ENCODE results near the gene MTCL3.

Gene MTCL3

DNA sequence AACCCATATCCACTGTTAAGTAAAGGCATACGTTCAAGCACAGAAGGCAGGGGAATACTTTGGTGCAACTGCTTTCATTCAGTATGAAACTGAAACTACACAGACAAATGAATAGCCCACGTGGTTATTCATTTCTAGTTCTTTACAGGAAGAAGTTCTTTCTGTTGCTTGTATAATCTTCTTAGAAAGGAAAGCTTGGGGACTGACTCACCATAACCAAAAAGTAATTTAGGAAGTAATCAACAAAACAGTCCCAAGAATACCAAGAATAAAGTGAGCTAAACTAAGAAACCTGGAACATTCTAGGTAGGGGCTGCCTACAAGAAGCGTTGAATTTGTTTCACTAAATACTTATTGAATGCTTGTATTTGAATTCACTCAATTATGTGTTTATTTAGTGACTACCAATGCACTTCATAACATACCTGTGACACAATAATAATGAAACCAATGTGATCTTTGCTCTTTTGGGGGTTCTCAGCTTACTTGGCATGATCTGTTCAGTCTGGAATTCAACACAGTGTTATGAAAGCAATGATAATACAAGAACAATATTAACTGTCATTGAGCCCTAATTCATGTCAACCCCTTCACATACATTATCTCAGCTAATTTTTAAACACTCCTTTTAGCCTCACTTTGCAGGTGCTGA is 34.8 kb downstream of the MTCL3 start:
- TF ChIP-seq POLR2A (IDR thresholded peaks at IDR 0.05): no peak
- TF ChIP-seq POLR2AphosphoS5 (IDR thresholded peaks at IDR 0.05): no peak
- TF ChIP-seq EP300 (IDR thresholded peaks at IDR 0.05): no peak
- TF ChIP-seq, protein P1, sequence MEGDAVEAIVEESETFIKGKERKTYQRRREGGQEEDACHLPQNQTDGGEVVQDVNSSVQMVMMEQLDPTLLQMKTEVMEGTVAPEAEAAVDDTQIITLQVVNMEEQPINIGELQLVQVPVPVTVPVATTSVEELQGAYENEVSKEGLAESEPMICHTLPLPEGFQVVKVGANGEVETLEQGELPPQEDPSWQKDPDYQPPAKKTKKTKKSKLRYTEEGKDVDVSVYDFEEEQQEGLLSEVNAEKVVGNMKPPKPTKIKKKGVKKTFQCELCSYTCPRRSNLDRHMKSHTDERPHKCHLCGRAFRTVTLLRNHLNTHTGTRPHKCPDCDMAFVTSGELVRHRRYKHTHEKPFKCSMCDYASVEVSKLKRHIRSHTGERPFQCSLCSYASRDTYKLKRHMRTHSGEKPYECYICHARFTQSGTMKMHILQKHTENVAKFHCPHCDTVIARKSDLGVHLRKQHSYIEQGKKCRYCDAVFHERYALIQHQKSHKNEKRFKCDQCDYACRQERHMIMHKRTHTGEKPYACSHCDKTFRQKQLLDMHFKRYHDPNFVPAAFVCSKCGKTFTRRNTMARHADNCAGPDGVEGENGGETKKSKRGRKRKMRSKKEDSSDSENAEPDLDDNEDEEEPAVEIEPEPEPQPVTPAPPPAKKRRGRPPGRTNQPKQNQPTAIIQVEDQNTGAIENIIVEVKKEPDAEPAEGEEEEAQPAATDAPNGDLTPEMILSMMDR (IDR thresholded peaks at IDR 0.05): no peak
- H3K9me3 ChIP-seq: no peaks in the 10 kb centered on the region
- no peak for DNase-seq
- H3K27me3 ChIP-seq: no peaks in the 10 kb centered on the region
- H3K4me3 ChIP-seq: peak overlapping the region in 1 of 4 donors; percentile 19
- H3K36me3 ChIP-seq: no peaks in the 10 kb centered on the region
- 21 to 26% methylated on average over 3 of the region's 3 CpGs for WGBS, 2 donors
- H3K27ac ChIP-seq: peak overlapping the region in 3 of 4 donors; percentile 8 to 30 (median 16)
- intact Hi-C loops (cut with DNase I): no loop called here
- H3K4me1 ChIP-seq: peaks cover 0 to 17% (median 10%) of the 10 kb centered on the region in 4 donors

DNA sequence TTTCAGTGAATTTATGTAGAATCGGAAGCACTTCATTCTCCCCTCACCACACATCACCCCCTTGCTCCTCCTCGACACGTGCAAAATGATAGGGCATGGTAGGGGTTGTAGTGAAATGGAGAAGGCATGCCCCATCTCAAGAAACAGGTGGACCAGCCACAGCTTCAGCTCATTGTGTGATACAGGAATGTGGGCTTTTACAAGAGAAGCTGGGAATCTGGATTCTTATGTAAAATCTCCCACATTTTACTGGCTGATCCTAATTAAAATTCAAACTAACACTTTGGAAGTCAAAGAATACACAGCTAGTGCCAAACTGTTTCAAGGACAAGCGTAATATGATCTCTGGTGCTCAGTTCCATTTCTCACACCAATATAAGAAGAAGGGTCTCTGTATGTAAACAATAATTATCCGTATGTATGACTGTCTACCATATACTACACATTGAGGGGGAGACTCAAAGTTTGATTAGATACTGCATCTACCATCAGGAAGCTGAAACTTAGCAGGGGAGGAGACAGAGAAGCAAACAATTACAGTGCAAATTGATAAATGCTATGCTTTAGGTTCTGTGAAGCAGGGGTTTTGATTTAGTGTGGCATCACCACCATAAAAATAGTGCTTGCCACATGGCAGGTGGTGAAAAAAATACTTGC is 35.6 kb downstream of the MTCL3 start:
- TF ChIP-seq POLR2AphosphoS5 (IDR thresholded peaks at IDR 0.05) (no peak), EP300 (IDR thresholded peaks at IDR 0.05) (no peak), POLR2A (IDR thresholded peaks at IDR 0.05) (no peak)
- TF ChIP-seq, protein P1 (IDR thresholded peaks at IDR 0.05): no peak
- intact Hi-C loops (cut with DNase I): no loop called here
- Histone ChIP-seq H3K9me3 (no peaks in the 10 kb centered on the region), H3K4me3 (peak overlapping the region in 1 of 4 donors; percentile 19), H3K4me1 (peaks cover 0 to 17% (median 10%) of the 10 kb centered on the region in 4 donors), H3K36me3 (no peaks in the 10 kb centered on the region), H3K27me3 (no peaks in the 10 kb centered on the region), H3K27ac (peak overlapping the region in 3 of 4 donors; percentile 8 to 30 (median 16))
- WGBS, 2 donors: 82 to 92% methylated on average over 5 of the region's 5 CpGs
- DNase-seq: no peak

DNA sequence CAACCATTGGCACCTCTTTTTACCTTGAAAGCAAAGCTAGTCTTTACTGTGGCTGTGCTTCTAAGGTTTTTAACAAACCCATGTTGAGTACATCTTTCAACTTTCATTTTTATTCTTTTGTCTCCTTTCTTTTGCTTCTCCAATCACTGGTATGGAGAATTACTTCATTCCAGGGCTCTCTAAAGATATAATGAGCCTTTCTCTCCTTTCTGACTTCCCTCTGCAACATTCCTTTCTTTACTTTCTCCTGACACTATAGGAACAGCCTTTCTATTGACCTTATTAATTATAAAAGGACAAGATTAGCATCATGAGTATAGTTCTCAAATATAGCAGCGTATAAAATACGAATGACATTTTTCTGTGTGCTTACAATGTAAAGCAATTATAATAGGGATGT is 36.8 kb downstream of the MTCL3 start:
- H3K27ac ChIP-seq: no peak overlapping the region
- no peaks in the 10 kb centered on the region for H3K9me3 ChIP-seq
- H3K4me3 ChIP-seq: no peak overlapping the region
- DNase-seq: no peak
- TF ChIP-seq POLR2A (IDR thresholded peaks at IDR 0.05): no peak
- no peak for TF ChIP-seq POLR2AphosphoS5 (IDR thresholded peaks at IDR 0.05)
- no peaks in the 10 kb centered on the region for H3K36me3 ChIP-seq
- peaks cover 0 to 17% (median 10%) of the 10 kb centered on the region in 4 donors for H3K4me1 ChIP-seq
- WGBS, 2 donors: 95 to 97% methylated on average over 2 of the region's 2 CpGs
- no peaks in the 10 kb centered on the region for H3K27me3 ChIP-seq
- intact Hi-C loops (cut with DNase I): no loop called here

DNA sequence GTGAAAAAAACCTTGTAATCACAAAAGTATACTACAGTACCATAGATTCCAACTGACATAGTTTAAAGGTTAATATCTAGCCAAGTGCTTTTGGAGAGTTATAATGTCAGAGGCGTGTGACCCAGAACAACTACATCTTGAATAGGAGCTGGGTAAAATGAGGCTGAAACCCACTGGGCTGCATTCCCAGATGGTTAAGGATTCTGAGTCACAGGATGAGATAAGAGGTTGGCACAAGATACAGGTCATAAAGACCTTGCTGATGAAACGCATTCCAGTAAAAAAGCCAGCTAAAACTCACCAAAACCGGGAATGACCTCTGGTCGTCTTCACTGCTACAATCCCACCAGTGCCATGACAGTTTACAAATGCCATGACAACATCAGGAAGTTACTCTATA is 37.5 kb downstream of the MTCL3 start:
- H3K9me3 ChIP-seq: no peaks in the 10 kb centered on the region
- H3K4me3 ChIP-seq: no peak overlapping the region
- peaks cover 0 to 17% (median 10%) of the 10 kb centered on the region in 4 donors for H3K4me1 ChIP-seq
- H3K36me3 ChIP-seq: no peaks in the 10 kb centered on the region
- no peak for DNase-seq
- no peaks in the 10 kb centered on the region for H3K27me3 ChIP-seq
- H3K27ac ChIP-seq: no peak overlapping the region
- intact Hi-C loops (cut with DNase I): no loop called here
- TF ChIP-seq POLR2A (IDR thresholded peaks at IDR 0.05) (no peak), POLR2AphosphoS5 (IDR thresholded peaks at IDR 0.05) (no peak), EP300 (IDR thresholded peaks at IDR 0.05) (no peak)
- TF ChIP-seq, protein P1 (IDR thresholded peaks at IDR 0.05): no peak
- WGBS, 2 donors: 11 to 62% methylated on average over 4 of the region's 4 CpGs

DNA sequence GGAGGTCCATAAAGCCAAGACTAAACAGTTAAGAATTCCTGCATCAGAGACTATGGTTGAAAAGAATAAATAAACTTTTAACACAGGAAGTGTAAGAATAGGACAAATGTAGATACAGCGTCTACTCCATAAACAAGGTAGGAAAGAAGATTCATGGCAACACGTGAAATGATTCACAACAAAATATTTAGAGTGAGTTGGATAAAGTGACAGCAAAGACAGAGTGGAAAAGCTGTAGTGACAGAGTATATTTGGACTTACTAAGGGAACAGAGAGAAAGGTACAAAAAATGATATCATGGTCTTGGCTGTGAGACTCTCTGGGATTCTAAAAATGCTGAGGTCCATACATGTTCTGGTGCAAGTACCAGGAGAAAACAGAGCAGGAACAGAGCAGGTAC is 38.0 kb downstream of the MTCL3 start:
- WGBS, 2 donors: 77 to 89% methylated on average over 2 of the region's 2 CpGs
- Histone ChIP-seq H3K9me3 (no peaks in the 10 kb centered on the region), H3K4me3 (no peak overlapping the region), H3K36me3 (no peaks in the 10 kb centered on the region), H3K27ac (no peak overlapping the region), H3K27me3 (no peaks in the 10 kb centered on the region), H3K4me1 (peaks cover 0 to 17% (median 10%) of the 10 kb centered on the region in 4 donors)
- DNase-seq: no peak
- TF ChIP-seq POLR2AphosphoS5 (IDR thresholded peaks at IDR 0.05): no peak
- TF ChIP-seq, protein P1 (IDR thresholded peaks at IDR 0.05): no peak
- no peak for TF ChIP-seq POLR2A (IDR thresholded peaks at IDR 0.05)
- no peak for TF ChIP-seq EP300 (IDR thresholded peaks at IDR 0.05)
- intact Hi-C loops (cut with DNase I): no loop called here
